ENCODE measurements around the gene GZF1. TPM values are rescaled to one million over a fixed set of nuclear protein-coding genes. Genes with fewer than 3 reads are reported as not detected.

The GZF1 gene
- total and polyA plus RNA-seq, 8 donors, result 11.8 to 18.0 (median 13.5) TPM

DNA sequence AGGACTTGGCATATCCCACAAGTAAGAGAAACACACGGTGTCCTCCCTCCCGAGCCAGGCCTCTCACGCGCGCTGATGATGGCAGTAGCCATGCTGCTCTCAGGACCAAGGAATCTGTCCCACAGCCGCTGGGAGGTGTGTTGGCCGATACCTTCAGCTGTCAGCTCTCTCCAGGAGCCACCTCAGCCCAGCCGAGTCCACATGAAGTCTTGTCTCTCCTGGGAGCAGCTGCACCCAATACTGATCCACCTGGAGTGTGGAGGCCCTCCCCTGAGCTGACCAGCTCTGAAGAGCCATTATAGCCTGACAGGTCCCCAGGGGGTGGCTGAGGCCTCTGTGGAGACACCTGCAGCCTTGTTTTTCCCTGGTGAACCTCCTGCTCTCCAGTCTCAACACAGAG, 35.2 kb upstream of the GZF1 start:
- ATAC-seq, result no peak

DNA sequence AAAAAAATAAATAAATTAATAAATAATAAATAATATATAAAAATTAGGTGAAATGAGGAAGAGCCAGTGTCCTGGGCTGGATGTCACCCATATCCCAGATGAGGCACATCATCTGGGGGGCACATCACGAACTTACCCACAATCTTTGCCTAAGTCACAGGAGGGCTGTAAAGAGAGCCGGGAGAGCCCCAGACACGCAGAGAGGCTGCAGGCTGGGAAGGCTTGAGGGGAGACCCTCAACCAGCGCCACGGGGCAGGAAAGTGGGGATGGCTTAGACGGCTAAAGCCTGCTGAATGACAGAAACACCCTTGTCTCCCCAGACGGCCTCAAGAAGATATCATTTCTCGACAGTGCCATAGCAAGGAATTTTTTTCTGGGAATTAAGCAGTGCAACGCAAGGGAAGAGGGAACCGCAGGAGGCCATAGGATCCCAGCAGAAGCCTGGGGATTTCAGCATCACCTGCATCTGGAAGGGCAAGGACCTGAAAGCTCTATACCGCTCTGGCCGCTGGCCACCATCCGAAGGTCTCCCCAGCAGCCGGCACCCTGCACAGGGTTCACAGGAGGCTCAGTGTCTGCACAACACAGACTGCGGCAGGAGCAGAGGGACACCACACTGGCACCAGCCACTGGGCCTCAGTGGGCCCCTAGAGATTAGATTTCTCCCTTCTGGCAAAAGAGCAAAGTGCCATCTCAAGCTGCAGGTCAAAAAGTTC, 34.2 kb upstream of the GZF1 start:
- no peak overlapping the region for H3K4me3 ChIP-seq
- no peak for DNase-seq
- H3K27ac ChIP-seq, result no peak overlapping the region
- intact Hi-C loops (cut with DNase I), result no loop called here
- no peak for ATAC-seq
- TF ChIP-seq, protein P1, sequence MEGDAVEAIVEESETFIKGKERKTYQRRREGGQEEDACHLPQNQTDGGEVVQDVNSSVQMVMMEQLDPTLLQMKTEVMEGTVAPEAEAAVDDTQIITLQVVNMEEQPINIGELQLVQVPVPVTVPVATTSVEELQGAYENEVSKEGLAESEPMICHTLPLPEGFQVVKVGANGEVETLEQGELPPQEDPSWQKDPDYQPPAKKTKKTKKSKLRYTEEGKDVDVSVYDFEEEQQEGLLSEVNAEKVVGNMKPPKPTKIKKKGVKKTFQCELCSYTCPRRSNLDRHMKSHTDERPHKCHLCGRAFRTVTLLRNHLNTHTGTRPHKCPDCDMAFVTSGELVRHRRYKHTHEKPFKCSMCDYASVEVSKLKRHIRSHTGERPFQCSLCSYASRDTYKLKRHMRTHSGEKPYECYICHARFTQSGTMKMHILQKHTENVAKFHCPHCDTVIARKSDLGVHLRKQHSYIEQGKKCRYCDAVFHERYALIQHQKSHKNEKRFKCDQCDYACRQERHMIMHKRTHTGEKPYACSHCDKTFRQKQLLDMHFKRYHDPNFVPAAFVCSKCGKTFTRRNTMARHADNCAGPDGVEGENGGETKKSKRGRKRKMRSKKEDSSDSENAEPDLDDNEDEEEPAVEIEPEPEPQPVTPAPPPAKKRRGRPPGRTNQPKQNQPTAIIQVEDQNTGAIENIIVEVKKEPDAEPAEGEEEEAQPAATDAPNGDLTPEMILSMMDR (IDR thresholded peaks at IDR 0.05), result no peak
- no peaks in the 10 kb centered on the region for H3K4me1 ChIP-seq
- H3K27me3 ChIP-seq, result no peaks in the 10 kb centered on the region
- no peaks in the 10 kb centered on the region for H3K36me3 ChIP-seq
- H3K9me3 ChIP-seq, result no peaks in the 10 kb centered on the region

More for the DNA sequence above, 35.2 kb upstream of the GZF1 start:
- Histone ChIP-seq H3K4me3 (no peak overlapping the region), H3K4me1 (no peaks in the 10 kb centered on the region), H3K36me3 (no peaks in the 10 kb centered on the region), H3K9me3 (no peaks in the 10 kb centered on the region), H3K27me3 (no peaks in the 10 kb centered on the region), H3K27ac (no peak overlapping the region)
- DNase-seq, result no peak
- TF ChIP-seq, protein P1 (IDR thresholded peaks at IDR 0.05), result no peak
- intact Hi-C loops (cut with DNase I), result no loop called here

DNA sequence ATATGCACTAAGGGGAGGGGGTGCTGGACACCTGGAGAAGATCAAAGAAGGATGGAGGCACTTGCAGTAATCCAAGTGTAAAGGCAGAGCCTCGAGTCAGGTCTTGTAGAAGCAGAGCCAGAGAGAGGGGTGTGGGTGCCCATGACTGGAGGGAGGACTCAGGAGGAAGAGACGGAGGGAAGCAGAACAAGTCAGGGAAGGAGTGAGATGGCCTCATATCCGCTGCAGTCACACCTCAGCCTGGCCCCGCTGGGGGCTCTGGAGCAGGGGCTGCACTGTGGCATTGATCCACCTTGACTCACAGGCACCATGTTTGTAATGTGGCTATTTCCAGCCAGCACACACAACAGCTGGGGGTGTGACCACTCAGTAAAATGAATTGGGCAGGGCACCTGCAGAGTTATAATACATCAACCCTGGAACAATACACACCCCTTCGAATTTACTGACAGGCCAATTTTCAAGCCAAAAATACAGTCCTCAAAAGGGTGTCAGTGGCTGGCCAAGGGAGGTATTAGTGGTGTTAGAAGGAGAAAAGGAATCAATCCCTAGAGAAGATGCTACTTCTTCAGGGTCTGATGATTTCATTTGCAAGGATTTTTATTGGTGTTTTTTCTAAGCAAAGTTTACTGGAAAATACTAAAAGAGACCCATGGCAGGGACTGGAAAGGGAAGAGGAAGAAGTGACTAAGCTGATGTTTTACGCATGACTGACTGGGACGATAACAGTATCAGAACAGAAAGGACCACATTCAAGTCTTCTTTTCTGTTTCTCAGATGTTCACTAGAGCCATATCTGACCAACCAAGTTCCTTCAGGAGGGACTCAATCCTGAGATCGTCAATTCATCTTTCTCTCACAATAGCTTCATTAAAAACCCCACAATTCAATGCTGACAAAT, 30.3 kb upstream of the GZF1 start:
- H3K4me1 ChIP-seq, result no peaks in the 10 kb centered on the region
- intact Hi-C loops (cut with DNase I), result no loop called here
- no peaks in the 10 kb centered on the region for H3K36me3 ChIP-seq
- H3K4me3 ChIP-seq, result no peak overlapping the region
- TF ChIP-seq, protein P1 (IDR thresholded peaks at IDR 0.05), result no peak
- H3K27ac ChIP-seq, result no peak overlapping the region
- DNase-seq, result no peak
- no peaks in the 10 kb centered on the region for H3K27me3 ChIP-seq
- no peaks in the 10 kb centered on the region for H3K9me3 ChIP-seq
- ATAC-seq, result no peak

DNA sequence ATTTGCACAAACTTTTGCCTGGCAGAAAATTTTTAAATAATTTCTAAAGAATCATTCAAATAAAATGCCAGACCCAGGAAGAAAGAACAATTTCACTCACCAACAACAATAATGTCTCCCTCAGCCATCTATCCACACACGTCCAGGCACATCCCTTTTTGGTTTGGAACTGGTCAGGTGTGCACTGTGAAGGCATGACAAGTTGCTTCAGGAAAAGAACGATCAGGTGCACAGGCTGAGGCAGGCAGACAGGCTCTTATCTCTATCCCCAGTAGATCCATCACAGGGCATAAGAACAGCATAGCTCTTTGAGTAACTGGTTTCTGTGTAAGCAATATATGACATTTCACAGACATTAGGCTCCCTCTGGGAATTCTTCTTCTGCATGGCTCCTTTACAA, 29.5 kb upstream of the GZF1 start:
- DNase-seq (no peak), ATAC-seq (no peak)
- intact Hi-C loops (cut with DNase I), result no loop called here
- TF ChIP-seq, protein P1 (IDR thresholded peaks at IDR 0.05), result no peak
- H3K4me1 ChIP-seq, result no peaks in the 10 kb centered on the region
- no peaks in the 10 kb centered on the region for H3K36me3 ChIP-seq
- no peak overlapping the region for H3K27ac ChIP-seq
- H3K9me3 ChIP-seq, result no peaks in the 10 kb centered on the region
- no peaks in the 10 kb centered on the region for H3K27me3 ChIP-seq
- no peak overlapping the region for H3K4me3 ChIP-seq

DNA sequence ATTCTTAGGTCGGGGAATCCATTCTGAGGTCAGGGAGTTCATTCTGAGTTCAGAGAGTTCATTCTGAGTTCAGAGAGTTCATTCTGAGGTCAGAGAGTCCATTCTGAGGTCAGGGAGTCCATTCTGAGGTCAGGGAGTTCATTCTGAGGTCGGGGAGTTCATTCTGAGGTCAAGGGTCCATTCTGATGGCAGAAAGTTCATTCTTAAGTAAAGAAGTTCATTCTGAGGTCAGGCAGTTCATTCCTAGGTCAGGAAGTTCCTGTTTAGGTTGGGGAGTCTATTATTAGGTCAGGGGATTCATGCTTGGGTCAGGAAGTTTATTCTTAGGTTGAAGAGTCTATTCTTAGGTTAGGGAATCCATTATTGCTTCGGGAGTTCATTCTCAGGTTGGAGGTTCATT, 27.9 kb upstream of the GZF1 start:
- ATAC-seq (no peak), DNase-seq (no peak)
- no peaks in the 10 kb centered on the region for H3K27me3 ChIP-seq
- intact Hi-C loops (cut with DNase I), result no loop called here
- H3K27ac ChIP-seq, result no peak overlapping the region
- H3K9me3 ChIP-seq, result no peaks in the 10 kb centered on the region
- no peak overlapping the region for H3K4me3 ChIP-seq
- TF ChIP-seq, protein P1 (IDR thresholded peaks at IDR 0.05), result no peak
- H3K36me3 ChIP-seq, result no peaks in the 10 kb centered on the region
- no peaks in the 10 kb centered on the region for H3K4me1 ChIP-seq

Data from left lung (tissue), 10 donors.